ENCODE measurements around the gene COPS3. TPM values are rescaled to one million over a fixed set of nuclear protein-coding genes. Genes with fewer than 3 reads are reported as not detected.

The COPS3 gene
- total RNA-seq, 4 donors from 2014 or later, result 51.8 to 85.3 (median 54.8) TPM

DNA sequence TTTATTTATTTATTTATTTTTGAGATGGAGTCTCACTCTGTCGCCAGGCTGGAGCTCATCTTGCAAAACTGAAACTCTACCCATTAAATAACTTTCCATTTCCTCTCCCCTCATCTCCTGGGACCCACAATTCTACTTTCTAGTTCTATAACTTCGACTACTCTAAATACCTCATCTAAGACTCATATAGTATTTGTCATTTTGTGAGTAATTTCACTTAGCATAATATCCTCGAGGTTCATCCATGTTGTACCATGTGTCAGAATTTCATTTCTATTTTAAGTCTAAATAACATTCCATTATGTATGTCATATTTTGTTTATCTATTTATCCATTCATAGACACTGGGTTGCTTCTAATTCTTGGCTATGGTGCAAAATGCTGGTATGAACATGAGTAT lies 17.1 kb upstream of the COPS3 start:
- no peak for ATAC-seq
- WGBS, 2 donors (ENCODE audit: low coverage in 1 of 2), result 38 to 61% methylated on average over 3 of the region's 3 CpGs

DNA sequence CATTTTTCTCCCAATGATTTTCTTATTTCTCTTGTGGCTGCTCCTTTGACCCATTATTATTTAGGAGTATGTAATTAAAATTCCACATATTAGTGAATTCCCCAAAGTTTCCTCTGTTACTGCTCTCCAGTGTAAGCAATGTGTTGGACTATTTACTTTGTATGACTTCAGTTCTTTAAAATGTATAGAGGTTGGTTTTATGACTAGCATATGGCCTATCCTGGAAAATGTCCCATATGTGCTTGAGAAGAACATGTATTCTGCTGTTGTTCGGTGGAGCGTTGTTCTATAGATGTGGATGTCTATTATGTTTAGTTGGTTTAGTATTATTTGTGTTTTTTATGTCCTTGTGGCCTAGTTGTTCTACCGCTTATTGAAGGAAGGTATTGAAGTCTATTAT lies 16.2 kb upstream of the COPS3 start:
- ATAC-seq, result no peak
- H3K4me1 ChIP-seq, result peaks cover 0 to 12% (median 5%) of the 10 kb centered on the region in 3 donors
- H3K27ac ChIP-seq, result no peak overlapping the region
- H3K4me3 ChIP-seq, result no peak overlapping the region
- TF ChIP-seq POLR2AphosphoS5 (IDR thresholded peaks at IDR 0.05) (no peak), POLR2A (IDR thresholded peaks at IDR 0.05) (no peak), EP300 (IDR thresholded peaks at IDR 0.05) (no peak)
- TF ChIP-seq, protein P1, sequence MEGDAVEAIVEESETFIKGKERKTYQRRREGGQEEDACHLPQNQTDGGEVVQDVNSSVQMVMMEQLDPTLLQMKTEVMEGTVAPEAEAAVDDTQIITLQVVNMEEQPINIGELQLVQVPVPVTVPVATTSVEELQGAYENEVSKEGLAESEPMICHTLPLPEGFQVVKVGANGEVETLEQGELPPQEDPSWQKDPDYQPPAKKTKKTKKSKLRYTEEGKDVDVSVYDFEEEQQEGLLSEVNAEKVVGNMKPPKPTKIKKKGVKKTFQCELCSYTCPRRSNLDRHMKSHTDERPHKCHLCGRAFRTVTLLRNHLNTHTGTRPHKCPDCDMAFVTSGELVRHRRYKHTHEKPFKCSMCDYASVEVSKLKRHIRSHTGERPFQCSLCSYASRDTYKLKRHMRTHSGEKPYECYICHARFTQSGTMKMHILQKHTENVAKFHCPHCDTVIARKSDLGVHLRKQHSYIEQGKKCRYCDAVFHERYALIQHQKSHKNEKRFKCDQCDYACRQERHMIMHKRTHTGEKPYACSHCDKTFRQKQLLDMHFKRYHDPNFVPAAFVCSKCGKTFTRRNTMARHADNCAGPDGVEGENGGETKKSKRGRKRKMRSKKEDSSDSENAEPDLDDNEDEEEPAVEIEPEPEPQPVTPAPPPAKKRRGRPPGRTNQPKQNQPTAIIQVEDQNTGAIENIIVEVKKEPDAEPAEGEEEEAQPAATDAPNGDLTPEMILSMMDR (IDR thresholded peaks at IDR 0.05), result no peak
- H3K36me3 ChIP-seq, result no peaks in the 10 kb centered on the region
- H3K9me3 ChIP-seq, result no peaks in the 10 kb centered on the region
- 76 to 85% methylated on average over 3 of the region's 3 CpGs for WGBS, 2 donors (ENCODE audit: low coverage in 1 of 2)
- H3K27me3 ChIP-seq, result no peaks in the 10 kb centered on the region

More for the DNA sequence above, 17.1 kb upstream of the COPS3 start:
- H3K27ac ChIP-seq, result no peak overlapping the region
- no peaks in the 10 kb centered on the region for H3K9me3 ChIP-seq
- H3K27me3 ChIP-seq, result no peaks in the 10 kb centered on the region
- peaks cover 0 to 12% (median 5%) of the 10 kb centered on the region in 3 donors for H3K4me1 ChIP-seq
- no peak overlapping the region for H3K4me3 ChIP-seq
- H3K36me3 ChIP-seq, result no peaks in the 10 kb centered on the region
- TF ChIP-seq, protein P1 (IDR thresholded peaks at IDR 0.05), result no peak
- no peak for TF ChIP-seq POLR2A (IDR thresholded peaks at IDR 0.05)
- TF ChIP-seq POLR2AphosphoS5 (IDR thresholded peaks at IDR 0.05), result no peak
- no peak for TF ChIP-seq EP300 (IDR thresholded peaks at IDR 0.05)

DNA sequence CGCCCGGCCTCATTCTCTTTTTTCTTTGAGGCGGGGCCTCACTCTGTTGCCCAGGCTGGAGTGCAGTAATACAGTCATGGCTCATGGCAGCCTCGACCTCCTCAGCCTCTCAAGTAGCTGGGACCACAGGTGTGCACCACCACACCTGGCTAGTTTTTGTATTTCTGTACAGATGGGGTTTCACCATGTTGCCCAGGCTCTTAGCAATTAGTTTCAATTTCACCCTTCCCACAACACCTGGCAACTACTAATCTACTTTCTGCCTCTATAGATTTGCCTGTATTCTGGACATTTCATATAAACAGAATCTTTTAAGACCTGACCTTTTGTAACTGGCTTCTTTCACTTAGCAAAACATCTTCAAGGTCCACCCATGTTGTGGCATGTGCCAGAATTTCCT lies 14.1 kb upstream of the COPS3 start:
- Histone ChIP-seq H3K4me1 (peaks cover 0 to under 1% (median 0%) of the 10 kb centered on the region in 3 donors), H3K9me3 (no peaks in the 10 kb centered on the region), H3K4me3 (no peak overlapping the region), H3K27me3 (no peaks in the 10 kb centered on the region), H3K36me3 (no peaks in the 10 kb centered on the region), H3K27ac (no peak overlapping the region)
- WGBS, 2 donors (ENCODE audit: low coverage in 1 of 2), result 92 to 96% methylated on average over 2 to 4 of the region's 4 CpGs
- TF ChIP-seq, protein P1 (IDR thresholded peaks at IDR 0.05), result no peak
- TF ChIP-seq POLR2A (IDR thresholded peaks at IDR 0.05) (no peak), EP300 (IDR thresholded peaks at IDR 0.05) (no peak), POLR2AphosphoS5 (IDR thresholded peaks at IDR 0.05) (no peak)
- ATAC-seq, result no peak

DNA sequence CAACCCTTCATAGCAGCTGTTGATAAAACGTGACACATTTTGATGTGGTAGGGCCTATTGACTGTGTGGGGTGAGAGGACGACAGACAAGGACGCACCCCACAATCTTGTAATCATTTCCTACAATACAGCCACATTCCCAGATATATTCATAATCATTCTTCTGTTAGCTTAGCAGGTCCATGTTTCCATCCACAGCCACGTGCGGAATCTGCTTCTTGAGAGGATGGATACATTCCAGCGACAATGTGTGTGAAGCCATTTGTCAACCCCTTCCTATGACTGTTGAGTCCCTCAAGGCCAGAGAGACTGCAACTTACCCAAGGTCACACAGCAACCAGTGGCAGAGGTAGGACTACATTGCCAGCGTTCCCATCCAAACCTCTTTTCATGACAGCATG lies 8.7 kb upstream of the COPS3 start:
- no peaks in the 10 kb centered on the region for H3K27me3 ChIP-seq
- no peak overlapping the region for H3K4me3 ChIP-seq
- WGBS, 2 donors (ENCODE audit: low coverage in 1 of 2), result 79 to 92% methylated on average over 2 to 7 of the region's 7 CpGs
- no peaks in the 10 kb centered on the region for H3K4me1 ChIP-seq
- no peak for TF ChIP-seq POLR2A (IDR thresholded peaks at IDR 0.05)
- TF ChIP-seq EP300 (IDR thresholded peaks at IDR 0.05), result no peak
- TF ChIP-seq, protein P1 (IDR thresholded peaks at IDR 0.05), result no peak
- no peak for TF ChIP-seq POLR2AphosphoS5 (IDR thresholded peaks at IDR 0.05)
- ATAC-seq, result no peak
- H3K27ac ChIP-seq, result no peak overlapping the region
- no peaks in the 10 kb centered on the region for H3K36me3 ChIP-seq
- H3K9me3 ChIP-seq, result no peaks in the 10 kb centered on the region

DNA sequence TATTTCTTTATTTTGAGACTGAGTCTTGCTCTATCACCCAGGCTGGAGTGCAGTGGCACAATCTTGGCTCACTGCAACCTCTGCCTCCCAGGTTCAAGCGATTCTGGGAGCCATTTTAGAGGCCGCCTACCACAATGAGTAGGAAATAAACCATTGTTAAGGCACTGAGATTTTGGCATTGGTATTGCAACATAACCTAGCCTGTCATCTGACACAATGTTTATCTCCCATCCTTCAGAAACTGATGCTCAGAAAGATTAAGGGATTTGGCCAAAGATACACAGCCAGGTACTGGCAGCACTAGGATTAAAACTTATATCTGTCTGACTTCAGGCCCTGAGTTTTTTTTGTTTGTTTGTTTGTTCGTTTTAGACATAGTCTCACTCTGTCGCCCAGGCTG lies 8.0 kb upstream of the COPS3 start:
- WGBS, 2 donors (ENCODE audit: low coverage in 1 of 2), result 67 to 77% methylated on average over 1 to 2 of the region's 4 CpGs
- no peak for ATAC-seq
- no peak overlapping the region for H3K27ac ChIP-seq
- H3K36me3 ChIP-seq, result no peaks in the 10 kb centered on the region
- H3K4me3 ChIP-seq, result no peak overlapping the region
- TF ChIP-seq EP300 (IDR thresholded peaks at IDR 0.05) (no peak), POLR2A (IDR thresholded peaks at IDR 0.05) (no peak), POLR2AphosphoS5 (IDR thresholded peaks at IDR 0.05) (no peak)
- TF ChIP-seq, protein P1 (IDR thresholded peaks at IDR 0.05), result no peak
- H3K27me3 ChIP-seq, result no peaks in the 10 kb centered on the region
- no peaks in the 10 kb centered on the region for H3K9me3 ChIP-seq
- no peaks in the 10 kb centered on the region for H3K4me1 ChIP-seq
